Chondrocyte (in vitro differentiated cells): ENCODE results near the gene DCTD. TPM values are rescaled to one million over a fixed set of nuclear protein-coding genes. Genes with fewer than 3 reads are reported as not detected.

Source experiments
- DNase-seq: peaks from one replicate; pipeline ENCODE4 v3.0.0; 2021; ENCODE audit warnings: mixed read lengths, low spot score
- H3K27ac Mint-ChIP-seq: one replicate; pipeline ENCODE4 v1.8.0; 2021; ENCODE audit warnings: mild to moderate bottlenecking, moderate library complexity, mixed read lengths; ENCODE audit not compliant: unreplicated experiment
- H3K27me3 Mint-ChIP-seq: 2 replicates; pipeline ENCODE4 v1.8.0; 2021; ENCODE audit warnings: low read depth, mixed read lengths
- H3K36me3 Mint-ChIP-seq: 2 replicates; pipeline ENCODE4 v1.8.0; 2021; ENCODE audit warnings: low read depth, mixed read lengths
- H3K4me1 Mint-ChIP-seq: 2 replicates; pipeline ENCODE4 v1.8.0; 2021; ENCODE audit warnings: low read depth, mild to moderate bottlenecking, mixed read lengths
- H3K4me3 Mint-ChIP-seq: one replicate; pipeline ENCODE4 v1.8.0; 2021; ENCODE audit warnings: mild to moderate bottlenecking, moderate library complexity, mixed read lengths; ENCODE audit not compliant: unreplicated experiment
- H3K9me3 Mint-ChIP-seq: 2 replicates; pipeline ENCODE4 v1.8.0; 2021; ENCODE audit warnings: low read depth, mixed read lengths
- CTCF ChIP-seq: fragments of 200-600 bp; sonication (generic); IDR thresholded peaks from 2 replicates; pipeline ENCODE4 v1.5.0; 2021; ENCODE audit warnings: antibody characterized with exemption, mild to moderate bottlenecking, moderate library complexity
- total RNA-seq: library from RNA; stranded (reverse); gene quantifications from 3 replicates; pipeline ENCODE4 v1.2.1, GENCODE V29; 2021

DCTD gene
- total RNA-seq, 1 donor from 2014 or later = 130 TPM

DNA sequence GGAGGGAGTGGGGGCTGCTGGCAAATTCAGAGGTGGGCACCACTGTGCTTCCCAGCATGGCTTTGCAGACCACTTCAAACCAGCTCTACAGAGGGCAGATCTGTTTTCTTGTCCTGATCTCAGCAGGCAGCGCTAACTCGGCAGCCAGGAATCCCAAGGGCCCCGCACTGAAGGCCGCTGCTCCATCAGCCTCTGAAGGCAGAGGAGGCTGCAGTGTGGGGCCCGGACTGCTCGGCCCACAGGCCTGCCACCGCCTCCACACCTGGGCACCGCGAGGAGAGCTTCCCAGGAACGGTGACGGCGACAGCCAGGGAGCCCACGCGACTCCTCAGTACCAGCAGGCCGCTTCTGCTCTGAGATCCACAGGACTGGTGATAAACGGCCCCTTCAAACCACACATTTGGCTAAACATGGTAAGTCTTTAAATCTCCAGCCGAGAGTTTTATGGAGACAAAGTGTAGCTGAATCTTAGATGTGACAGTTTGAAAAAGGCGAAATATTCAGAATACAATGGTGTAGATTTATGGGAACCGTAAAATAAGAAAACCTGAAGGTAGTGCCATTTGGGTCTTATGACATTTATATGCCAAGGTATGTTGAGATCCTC is 23.6 kb downstream of the DCTD start:
- peaks cover 36% of the 10 kb centered on the region for H3K4me1 Mint-ChIP-seq
- DNase-seq = no peak
- TF ChIP-seq CTCF = no peak
- peaks cover 52% of the 10 kb centered on the region for H3K36me3 Mint-ChIP-seq
- no peak overlapping the region for H3K4me3 Mint-ChIP-seq
- H3K27me3 Mint-ChIP-seq = no peaks in the 10 kb centered on the region
- H3K9me3 Mint-ChIP-seq = no peaks in the 10 kb centered on the region
- H3K27ac Mint-ChIP-seq = no peak overlapping the region

DNA sequence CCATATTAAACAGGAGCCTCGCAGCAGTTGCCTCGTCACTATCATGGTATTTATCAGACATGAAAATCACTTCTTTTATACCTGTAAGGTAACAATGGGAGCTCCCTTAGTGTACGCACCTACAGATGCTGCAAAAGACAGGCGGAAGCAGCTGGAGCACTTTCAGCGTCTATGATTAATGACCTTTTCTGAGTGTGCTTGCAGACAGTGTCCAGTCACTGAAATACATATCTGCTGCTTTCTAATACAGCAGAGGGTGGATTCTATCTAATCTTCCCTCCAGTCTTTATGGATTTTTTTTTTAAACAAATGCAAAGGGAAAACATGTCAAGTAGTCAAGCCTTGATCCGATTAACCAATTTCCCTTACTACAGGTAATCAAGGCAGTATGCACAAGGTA is 24.1 kb downstream of the DCTD start:
- H3K27ac Mint-ChIP-seq = no peak overlapping the region
- peaks cover 47% of the 10 kb centered on the region for H3K36me3 Mint-ChIP-seq
- no peaks in the 10 kb centered on the region for H3K27me3 Mint-ChIP-seq
- no peak overlapping the region for H3K4me3 Mint-ChIP-seq
- no peak for DNase-seq
- H3K9me3 Mint-ChIP-seq = no peaks in the 10 kb centered on the region
- TF ChIP-seq CTCF = no peak
- peaks cover 39% of the 10 kb centered on the region for H3K4me1 Mint-ChIP-seq

- H3K4me3 Mint-ChIP-seq = no peak overlapping the region
- H3K9me3 Mint-ChIP-seq = peaks cover 3% of the 10 kb centered on the region
- TF ChIP-seq CTCF = no peak
- peaks cover 63% of the 10 kb centered on the region for H3K36me3 Mint-ChIP-seq
- peaks cover 35% of the 10 kb centered on the region for H3K4me1 Mint-ChIP-seq
- H3K27ac Mint-ChIP-seq = no peak overlapping the region
- no peak for DNase-seq
- no peaks in the 10 kb centered on the region for H3K27me3 Mint-ChIP-seq
Measured at GRCh38 chr4:182890202-182890601, 27.0 kb downstream of the DCTD start.

- H3K9me3 Mint-ChIP-seq = peaks cover 8% of the 10 kb centered on the region
- TF ChIP-seq CTCF = no peak
- no peak overlapping the region for H3K27ac Mint-ChIP-seq
- H3K4me1 Mint-ChIP-seq = peaks cover 22% of the 10 kb centered on the region
- no peak overlapping the region for H3K4me3 Mint-ChIP-seq
- H3K27me3 Mint-ChIP-seq = no peaks in the 10 kb centered on the region
- H3K36me3 Mint-ChIP-seq = peaks cover 62% of the 10 kb centered on the region
- no peak for DNase-seq
Measured at GRCh38 chr4:182888891-182889290, 28.3 kb downstream of the DCTD start.

DNA sequence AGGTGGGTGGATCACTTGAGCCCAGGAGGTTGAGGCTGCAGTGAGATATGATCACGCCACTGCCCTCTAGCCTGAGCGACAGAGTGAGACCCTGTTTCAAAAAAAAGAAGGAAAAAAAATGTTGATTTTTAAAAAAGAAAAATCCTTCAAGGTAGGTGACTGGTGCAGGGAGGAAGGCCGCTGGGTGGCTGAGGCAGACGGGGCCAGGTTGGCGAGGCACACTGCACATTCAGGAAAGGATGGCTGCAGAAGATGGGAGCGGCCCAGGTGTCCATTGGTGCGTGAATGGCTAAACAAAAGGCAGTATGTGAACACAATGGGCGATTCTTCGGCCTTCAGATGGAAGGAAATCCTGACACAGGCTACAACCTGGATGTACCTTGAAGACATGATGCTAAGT is 30.4 kb downstream of the DCTD start:
- Mint-ChIP-seq H3K27me3 (no peaks in the 10 kb centered on the region), H3K4me3 (no peak overlapping the region), H3K4me1 (peaks cover 17% of the 10 kb centered on the region), H3K27ac (no peak overlapping the region), H3K36me3 (peaks cover 60% of the 10 kb centered on the region), H3K9me3 (peaks cover 14% of the 10 kb centered on the region)
- no peak for TF ChIP-seq CTCF
- no peak for DNase-seq
